Right cardiac atrium (tissue), 5 donors: ENCODE measurements around the gene TRPV3. TPM values are rescaled to one million over a fixed set of nuclear protein-coding genes. Genes with fewer than 3 reads are reported as not detected.
"Not testable (repeated sequence)": the region's sequence is repeated elsewhere in the genome, so short reads cannot be mapped to it uniquely, and the experiment has no call there.

ENCODE experiments used
- ATAC-seq, 2 donors: fragments of 200-7000 bp; cut with Tn5 transposase; one replicate each; pipeline versions ENCODE4 v1.8.0 to v1.9.1; 2020; ENCODE audit warnings: moderate library complexity in 2 of 2, mild to moderate bottlenecking in 1 of 2
- DNase-seq, 3 donors: peaks; one replicate each; pipeline ENCODE4 v3.0.0-alpha.2; 2020
- H3K27ac ChIP-seq: one replicate; pipeline ENCODE4 v1.5.1; 2013; ENCODE audit warnings: mild to moderate bottlenecking, low read length, control low read depth, moderate library complexity
- H3K27me3 ChIP-seq: one replicate; pipeline ENCODE4 v1.6.1; 2013; ENCODE audit not compliant: control insufficient read depth, insufficient read depth
- H3K4me1 ChIP-seq: one replicate; pipeline ENCODE4 v1.6.1; 2013; ENCODE audit warnings: low read length; ENCODE audit not compliant: control insufficient read depth, insufficient read depth
- H3K4me3 ChIP-seq: one replicate; pipeline ENCODE4 v1.5.1; 2013; ENCODE audit warnings: low read length, control low read depth
- H3K9me3 ChIP-seq: one replicate; pipeline ENCODE4 v1.6.1; 2013; ENCODE audit warnings: low read length; ENCODE audit not compliant: control insufficient read depth
- WGBS: extraction: QIAGEN DNeasy Blood & Tissue Kit; methylation state at CpG from one replicate; pipeline ENCODE4 v1.1.7; 2013; 5-methylcytosine and 5-hydroxymethylcytosine counted together
- intact Hi-C, 4 donors: fragments of 100-400 bp; cut with DNase I; formaldehyde crosslinking; loops; one replicate each; pipeline versions ENCODE4 v1.11.0 to v1.14.0; 2022 to 2023
- polyA plus RNA-seq: library from polyadenylated mRNA; stranded (reverse); fragments of 200-250 nt; gene quantifications from one replicate; pipeline ENCODE4 v1.2.3, GENCODE V29; 2013
- total RNA-seq, 4 donors: library from RNA; stranded (reverse); fragmentation: NEBNext Ultra II Directional; extraction: Animal tissue kit (Norgen Biotek cat#: 25700); gene quantifications; one replicate each; pipeline ENCODE4 v1.2.1, GENCODE V29; 2021
- donor health status: healthy with polysubstance abuse.
- donor health status: DM: no; HTN: yes; CAD: no.
- donor health status: DM: no; HTN: no; CAD: no.
- donor health status: DM: no; HTN: yes; CAD: no; lungs with severe emphysema.
- donor health status: DM: yes; HTN: yes; CAD: no.

Gene TRPV3
- total and polyA plus RNA-seq, 5 donors = 1.6 to 3.3 (median 2.7) TPM

DNA sequence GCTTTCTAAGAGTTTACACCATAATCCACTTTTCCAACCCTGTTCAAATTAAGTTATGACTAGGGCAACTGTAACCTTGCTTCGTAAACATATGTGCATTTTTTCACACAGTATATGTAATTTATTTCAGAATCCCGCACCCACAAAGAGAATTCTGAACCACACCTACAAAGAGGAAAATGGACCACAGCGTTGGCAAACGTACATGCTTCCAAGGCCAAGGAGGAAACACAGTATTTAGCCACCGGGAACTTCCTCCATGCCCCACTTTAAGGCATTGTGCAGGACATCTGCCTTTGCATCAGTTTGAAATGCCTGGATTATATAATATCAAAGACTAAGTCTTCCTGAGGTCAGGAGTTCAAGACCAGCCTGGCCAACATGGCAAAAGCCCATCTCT, 88.1 kb downstream of the TRPV3 start:
- intact Hi-C loops = no loop called here
- Histone ChIP-seq H3K27ac (no peak overlapping the region), H3K9me3 (no peaks in the 10 kb centered on the region), H3K4me1 (no peaks in the 10 kb centered on the region), H3K4me3 (no peak overlapping the region), H3K27me3 (no peaks in the 10 kb centered on the region)
- WGBS = 63% methylated on average over 5 of the region's 5 CpGs
- no peak for DNase-seq
- no peak for ATAC-seq

DNA sequence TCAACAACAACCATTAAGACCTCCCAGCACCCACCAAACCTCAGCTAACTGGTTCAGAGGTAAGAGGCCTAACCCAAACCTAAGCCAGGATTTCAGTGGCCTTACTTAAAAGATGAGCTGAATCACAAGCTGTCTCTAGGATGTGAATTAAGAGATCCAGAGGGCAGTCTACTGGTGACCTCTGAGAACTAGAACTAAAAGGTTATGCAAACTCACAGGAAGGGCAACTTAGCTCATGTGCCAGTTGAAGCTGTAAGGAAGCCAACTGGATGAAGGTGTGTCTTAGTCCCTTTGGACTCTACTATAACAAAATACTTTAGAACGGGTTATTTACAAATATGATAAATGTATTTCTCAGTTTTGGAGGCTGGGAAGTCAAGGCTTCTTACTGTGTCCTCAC, 91.3 kb downstream of the TRPV3 start:
- H3K4me3 ChIP-seq, H3K27ac ChIP-seq, H3K4me1 ChIP-seq, H3K9me3 ChIP-seq, intact Hi-C loops, DNase-seq, ATAC-seq, H3K27me3 ChIP-seq: not testable (repeated sequence)
- WGBS = 78% methylated on average over 1 of the region's 1 CpG

Other genes with a start within 250 kb of the TRPV3 start
- gene OR3A2, start 171.5 kb downstream of the TRPV3 start, total RNA-seq = under 1 TPM in 3 of 4 donors, not detected in 1; 0.56 to 0.83 (median 0.76) TPM
- 0.05 TPM for gene OR3A2, start 171.5 kb downstream of the TRPV3 start, polyA plus RNA-seq
- not detected for gene OR1E1, start 159.4 kb downstream of the TRPV3 start, total RNA-seq
- gene OR1E1, start 159.4 kb downstream of the TRPV3 start, polyA plus RNA-seq = not detected
- not detected for gene OR3A3, start 146.4 kb downstream of the TRPV3 start, total RNA-seq
- not detected for gene OR3A3, start 146.4 kb downstream of the TRPV3 start, polyA plus RNA-seq
- not detected for gene OR1E2, start 124.0 kb downstream of the TRPV3 start, total RNA-seq
- not detected for gene OR1E2, start 124.0 kb downstream of the TRPV3 start, polyA plus RNA-seq
- gene SPATA22, start 86.0 kb downstream of the TRPV3 start, total RNA-seq = 1 to 10 TPM in 1 of 4 donors, under 1 TPM in 1, not detected in 2; 0.45 to 1.6 TPM
- gene SPATA22, start 86.0 kb downstream of the TRPV3 start, polyA plus RNA-seq = 1.5 TPM
- gene ASPA, start 81.8 kb downstream of the TRPV3 start, total RNA-seq = 1 to 10 TPM; 1.6 to 5.5 (median 2.5) TPM
- 1.6 TPM for gene ASPA, start 81.8 kb downstream of the TRPV3 start, polyA plus RNA-seq
- gene TRPV1, start 51.6 kb upstream of the TRPV3 start, total RNA-seq = 1 to 10 TPM; 3.5 to 4.6 (median 3.7) TPM
- 3.6 TPM for gene TRPV1, start 51.6 kb upstream of the TRPV3 start, polyA plus RNA-seq
- 1 to 10 TPM; 4.6 to 5.8 (median 4.9) TPM for gene SHPK, start 78.4 kb upstream of the TRPV3 start, total RNA-seq
- gene SHPK, start 78.4 kb upstream of the TRPV3 start, polyA plus RNA-seq = 2.9 TPM
- gene CTNS, start 78.9 kb upstream of the TRPV3 start, total RNA-seq = 10 to 100 TPM in 1 of 4 donors, 1 to 10 TPM in 3; 7.7 to 10.5 (median 8.4) TPM
- 7.4 TPM for gene CTNS, start 78.9 kb upstream of the TRPV3 start, polyA plus RNA-seq
- gene TAX1BP3, start 110.8 kb upstream of the TRPV3 start, total RNA-seq = 100 to 1,000 TPM; 156 to 184 (median 181) TPM
- gene TAX1BP3, start 110.8 kb upstream of the TRPV3 start, polyA plus RNA-seq = 248 TPM
- 10 to 100 TPM; 55.2 to 59.7 (median 56.4) TPM for gene EMC6, start 111.0 kb upstream of the TRPV3 start, total RNA-seq
- gene EMC6, start 111.0 kb upstream of the TRPV3 start, polyA plus RNA-seq = 137 TPM
- gene P2RX5, start 138.3 kb upstream of the TRPV3 start, total RNA-seq = 10 to 100 TPM in 1 of 4 donors, 1 to 10 TPM in 3; 5.8 to 12.5 (median 8.2) TPM
- 9.1 TPM for gene P2RX5, start 138.3 kb upstream of the TRPV3 start, polyA plus RNA-seq
- gene HASPIN, start 166.1 kb upstream of the TRPV3 start, total RNA-seq = under 1 TPM; 0.11 to 0.29 (median 0.19) TPM
- 0.11 TPM for gene HASPIN, start 166.1 kb upstream of the TRPV3 start, polyA plus RNA-seq
- gene ITGAE, start 243.4 kb upstream of the TRPV3 start, total RNA-seq = 10 to 100 TPM; 21.9 to 25.7 (median 23.1) TPM
- gene ITGAE, start 243.4 kb upstream of the TRPV3 start, polyA plus RNA-seq = 39.4 TPM